T47D (cell line): ENCODE results near the gene BPHL.
A peak's percentile ranks its signal among the peaks of the same experiment; 100 is the strongest.
"Not testable (repeated sequence)": the region's sequence is repeated elsewhere in the genome, so short reads cannot be mapped to it uniquely, and the experiment has no call there.

Source experiments
- DNase-seq, 2 experiments: peaks; one replicate each; pipeline versions ENCODE4 v3.0.0 to v3.0.0-alpha.2; 2011 to 2012; ENCODE audit warnings: low read depth in 1 of 2, low spot score in 1 of 2
- JUND ChIP-seq: IDR thresholded peaks from 2 replicates; pipeline ENCODE4 v1.6.1; 2012; ENCODE audit warnings: low read depth
- in situ Hi-C: cut with HindIII; loops from 2 replicates; pipeline ENCODE4 v1.10.0; 2016; ENCODE audit warnings: low sequenced_read_pairs, low pct_unique_long_range_greater_than_20kb

Gene BPHL

GRCh38 chr6:3133515-3133914, 15.0 kb downstream of the BPHL start:
- in situ Hi-C loops: no loop called here
- TF ChIP-seq JUND: no peak
- no peak for DNase-seq

- DNase-seq: peak in 1 of 2 experiments; percentile 70
- no peak for TF ChIP-seq JUND
- in situ Hi-C loops: no loop called here
Observed at GRCh38 chr6:3135668-3136291, 17.3 kb downstream of the BPHL start.

- in situ Hi-C loops: no loop called here
- TF ChIP-seq JUND: no peak
- no peak for DNase-seq
Observed at GRCh38 chr6:3136292-3137011, 17.9 kb downstream of the BPHL start.

GRCh38 chr6:3137057-3137777, 18.7 kb downstream of the BPHL start:
- in situ Hi-C loops: no loop called here
- no peak for DNase-seq
- TF ChIP-seq JUND: no peak

GRCh38 chr6:3137873-3138272, 19.4 kb downstream of the BPHL start:
- in situ Hi-C loops, DNase-seq: not testable (repeated sequence)

- TF ChIP-seq JUND: no peak
- in situ Hi-C loops: no loop called here
- no peak for DNase-seq
Observed at GRCh38 chr6:3138341-3138740, 19.8 kb downstream of the BPHL start.

GRCh38 chr6:3139090-3139903, 20.8 kb downstream of the BPHL start:
- peak; percentile 54 to 84 for DNase-seq
- TF ChIP-seq JUND: no peak
- in situ Hi-C loops: no loop called here

- in situ Hi-C loops: no loop called here
- no peak for TF ChIP-seq JUND
- DNase-seq: no peak
Observed at GRCh38 chr6:3140201-3140600, 21.7 kb downstream of the BPHL start.

GRCh38 chr6:3142536-3142935, 24.0 kb downstream of the BPHL start:
- DNase-seq: no peak
- in situ Hi-C loops: no loop called here
- no peak for TF ChIP-seq JUND

GRCh38 chr6:3143158-3143557, 24.6 kb downstream of the BPHL start:
- in situ Hi-C loops: no loop called here
- DNase-seq: no peak
- no peak for TF ChIP-seq JUND

- in situ Hi-C loops: no loop called here
- no peak for TF ChIP-seq JUND
- DNase-seq: no peak
Observed at GRCh38 chr6:3144571-3144970, 26.1 kb downstream of the BPHL start.

- in situ Hi-C loops: no loop called here
- no peak for TF ChIP-seq JUND
Observed at GRCh38 chr6:3147914-3148757, 29.6 kb downstream of the BPHL start.

More at GRCh38 chr6:3147914-3148757, 29.6 kb downstream of the BPHL start:
- no peak for DNase-seq
